ENCODE measurements around the gene TMPO. TPM values are rescaled to one million over a fixed set of nuclear protein-coding genes. Genes with fewer than 3 reads are reported as not detected.

The TMPO gene
- total and polyA plus RNA-seq, 10 of the 15 experiments (the other 5 are each of a cell fraction or from before 2014, with no cell fraction given) = 79.8 to 246 (median 179) TPM

GRCh38 chr12:98544751-98545150 is 29.4 kb downstream of the TMPO start:
- 100% methylated on average over 1 of the region's 1 CpG for WGBS (ENCODE audit: insufficient coverage, insufficient replicate concordance, low lambda C conversion rate, missing lambda C conversion rate)

More at GRCh38 chr12:98544751-98545150, 29.4 kb downstream of the TMPO start:
- Histone ChIP-seq H2AFZ (ENCODE audit: control insufficient read depth, low read depth, low read length) (no peak overlapping the region), H3K27me3 (replicated peaks in 1 of 2; ENCODE audit: control insufficient read depth in 2 of 2, insufficient read depth in 2 of 2, low read length in 1 of 2) (no peaks in the 10 kb centered on the region), H3K9me3 (replicated peaks; ENCODE audit: control insufficient read depth, insufficient read depth, low read length) (no peaks in the 10 kb centered on the region), H3K27ac (ENCODE audit: control insufficient read depth, insufficient read depth) (no peak overlapping the region), H3K9ac (ENCODE audit: control insufficient read depth, insufficient read depth, low read length) (no peak overlapping the region), H3K79me2 (ENCODE audit: control insufficient read depth, insufficient read depth, low read length) (peaks cover 8% of the 10 kb centered on the region), H3K4me3 (no peak overlapping the region), H3K4me1 (ENCODE audit: control insufficient read depth, insufficient read depth, low read length) (no peaks in the 10 kb centered on the region), H3K4me2 (ENCODE audit: control insufficient read depth, insufficient read depth) (no peak overlapping the region), H3K36me3 (ENCODE audit: control insufficient read depth in 2 of 2, insufficient read depth in 2 of 2, low read length in 1 of 2) (peaks cover 3 to 26% of the 10 kb centered on the region in 2 experiments), H4K20me1 (ENCODE audit: control insufficient read depth, insufficient read depth) (no peaks in the 10 kb centered on the region)
- no peak for TF ChIP-seq STAT3 (IDR thresholded peaks at IDR 0.05; ENCODE audit: low read depth, low read length)
- TF ChIP-seq NR2F1 (conservative IDR thresholded peaks at IDR 0.05) = no peak
- no peak for TF ChIP-seq MAX (IDR thresholded peaks at IDR 0.05; ENCODE audit: low read depth, low read length)
- no peak for TF ChIP-seq SIN3A (IDR thresholded peaks at IDR 0.05; ENCODE audit: low read depth, low read length)
- no peak for TF ChIP-seq SUPT20H (IDR thresholded peaks at IDR 0.05; ENCODE audit: borderline replicate concordance, control insufficient read depth, low read depth, low read length)
- TF ChIP-seq CBX5 (IDR thresholded peaks at IDR 0.05; ENCODE audit: low read depth) = no peak
- no peak for TF ChIP-seq NFYA (IDR thresholded peaks at IDR 0.05; ENCODE audit: borderline replicate concordance, low read depth, low read length)
- no peak for TF ChIP-seq YBX1 (IDR thresholded peaks at IDR 0.05)
- no peak for TF ChIP-seq SPI1 (IDR thresholded peaks at IDR 0.05; ENCODE audit: borderline replicate concordance, insufficient read depth, low read depth, low read length)
- TF ChIP-seq ZNF622 (IDR thresholded peaks at IDR 0.05) = no peak
- no peak for TF ChIP-seq WRNIP1 (IDR thresholded peaks at IDR 0.05; ENCODE audit: borderline replicate concordance, low read depth, low read length)
- TF ChIP-seq ZBTB11 (CRISPR knock-in tag; IDR thresholded peaks at IDR 0.05) = no peak
- no peak for TF ChIP-seq ZNF217 (IDR thresholded peaks at IDR 0.05)
- no peak for TF ChIP-seq EZH2 (IDR thresholded peaks at IDR 0.05; ENCODE audit: borderline replicate concordance, control insufficient read depth, low read depth, low read length)
- ATAC-seq (no peak), FAIRE-seq (no peak), DNase-seq (ENCODE audit: low read depth, low spot score) (no peak)
- in situ Hi-C loops (cut with MboI) (no loop called here), intact Hi-C loops (cut with micrococcal nuclease; ENCODE audit: unreplicated experiment) (no loop called here)
- ChIA-PET CTCF (interaction anchor here (0.6 to 2.2 kb wide), 8 partner anchors 12 to 1548 kb away, joined by 3 to 12 read pairs (median 4); no protein-coding TSS in a partner anchor), POLR2A (interaction anchor here (0.6 kb wide), 2 partner anchors 20 to 88 kb away, joined by 3 to 4 read pairs; no protein-coding TSS in a partner anchor), SMC1A (ENCODE audit: uncharacterized antibody, unreplicated experiment) (interaction anchor here (0.6 to 1.3 kb wide), 5 partner anchors 8 to 54 kb away, joined by 3 to 5 read pairs (median 3); no protein-coding TSS in a partner anchor), RAD21 (ENCODE audit: unreplicated experiment) (interaction anchor here (0.6 to 1.5 kb wide), 3 partner anchors 105 to 423 kb away, joined by 3 to 6 read pairs (median 3); no protein-coding TSS in a partner anchor)
- BruUV-seq (replicated peaks) = no TSS peak

All from GM12878 (cell line).